ENCODE measurements around the gene KCNQ1. TPM values are rescaled to one million over a fixed set of nuclear protein-coding genes. Genes with fewer than 3 reads are reported as not detected.

KCNQ1 gene
- total RNA-seq, 4 donors from 2014 or later = 3.2 to 12.7 (median 5.5) TPM

- no peak for TF ChIP-seq CTCF (IDR thresholded peaks at IDR 0.05; ENCODE audit: low read depth)
Observed at GRCh38 chr11:2770096-2770751, 325.4 kb downstream of the KCNQ1 start.

GRCh38 chr11:2770761-2771301 lies 326.0 kb downstream of the KCNQ1 start:
- TF ChIP-seq CTCF (IDR thresholded peaks at IDR 0.05; ENCODE audit: low read depth) = no peak

GRCh38 chr11:2771758-2772466 lies 327.1 kb downstream of the KCNQ1 start:
- TF ChIP-seq CTCF (IDR thresholded peaks at IDR 0.05; ENCODE audit: low read depth) = no peak

- TF ChIP-seq CTCF (IDR thresholded peaks at IDR 0.05; ENCODE audit: low read depth) = no peak
Observed at GRCh38 chr11:2772544-2773031, 327.8 kb downstream of the KCNQ1 start.

- no peak for TF ChIP-seq CTCF (IDR thresholded peaks at IDR 0.05; ENCODE audit: low read depth)
Observed at GRCh38 chr11:2774173-2775082, 329.6 kb downstream of the KCNQ1 start.

- TF ChIP-seq CTCF (IDR thresholded peaks at IDR 0.05; ENCODE audit: low read depth) = no peak
Observed at GRCh38 chr11:2775083-2775625, 330.3 kb downstream of the KCNQ1 start.
